Measurements from ENCODE around the gene BBX.

Gene BBX

DNA sequence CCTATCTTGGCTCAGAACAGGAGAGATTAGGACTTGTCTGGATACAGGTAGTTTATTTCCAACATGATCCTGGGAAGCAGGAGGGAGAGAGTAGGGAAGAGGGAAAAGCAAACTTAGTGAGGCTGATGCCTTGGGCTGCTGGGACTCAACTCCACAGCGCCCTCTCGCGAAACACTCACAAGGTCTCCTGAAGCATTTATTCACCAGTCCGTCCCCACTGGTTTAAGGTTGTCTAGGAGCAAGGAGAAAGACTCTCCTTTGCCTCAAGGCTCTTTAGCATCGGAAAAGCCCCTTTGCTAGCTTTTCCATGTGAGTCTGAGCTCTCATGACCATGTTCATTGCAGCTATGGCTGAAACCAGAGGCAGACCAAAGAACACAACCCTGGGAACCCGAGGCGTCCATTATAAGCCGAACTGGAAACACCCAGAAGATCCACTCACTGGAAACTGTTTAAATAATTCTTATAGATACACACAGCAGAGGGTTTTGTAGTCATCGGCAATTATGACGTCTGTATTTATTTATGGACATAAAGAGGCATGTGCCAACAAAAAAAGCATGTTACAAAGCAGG lies 323.6 kb downstream of the BBX start:
- no peak overlapping the region for H3K4me2 ChIP-seq (ENCODE audit: low read length)
- no peaks in the 10 kb centered on the region for H3K9me3 ChIP-seq (ENCODE audit: control insufficient read depth, low read length)
- TF ChIP-seq, protein P1, sequence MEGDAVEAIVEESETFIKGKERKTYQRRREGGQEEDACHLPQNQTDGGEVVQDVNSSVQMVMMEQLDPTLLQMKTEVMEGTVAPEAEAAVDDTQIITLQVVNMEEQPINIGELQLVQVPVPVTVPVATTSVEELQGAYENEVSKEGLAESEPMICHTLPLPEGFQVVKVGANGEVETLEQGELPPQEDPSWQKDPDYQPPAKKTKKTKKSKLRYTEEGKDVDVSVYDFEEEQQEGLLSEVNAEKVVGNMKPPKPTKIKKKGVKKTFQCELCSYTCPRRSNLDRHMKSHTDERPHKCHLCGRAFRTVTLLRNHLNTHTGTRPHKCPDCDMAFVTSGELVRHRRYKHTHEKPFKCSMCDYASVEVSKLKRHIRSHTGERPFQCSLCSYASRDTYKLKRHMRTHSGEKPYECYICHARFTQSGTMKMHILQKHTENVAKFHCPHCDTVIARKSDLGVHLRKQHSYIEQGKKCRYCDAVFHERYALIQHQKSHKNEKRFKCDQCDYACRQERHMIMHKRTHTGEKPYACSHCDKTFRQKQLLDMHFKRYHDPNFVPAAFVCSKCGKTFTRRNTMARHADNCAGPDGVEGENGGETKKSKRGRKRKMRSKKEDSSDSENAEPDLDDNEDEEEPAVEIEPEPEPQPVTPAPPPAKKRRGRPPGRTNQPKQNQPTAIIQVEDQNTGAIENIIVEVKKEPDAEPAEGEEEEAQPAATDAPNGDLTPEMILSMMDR (IDR thresholded peaks at IDR 0.05) = peak; percentile 61
- H3K9ac ChIP-seq = no peak overlapping the region
- peak overlapping the region; percentile 44 for H2AFZ ChIP-seq
- no peak overlapping the region for H3K4me3 ChIP-seq (ENCODE audit: low read depth, low read length)
- no peak overlapping the region for H3K27ac ChIP-seq
- H3K36me3 ChIP-seq (ENCODE audit: control insufficient read depth, insufficient read depth, low read length) = no peaks in the 10 kb centered on the region
- H3K4me1 ChIP-seq = no peaks in the 10 kb centered on the region
- no peaks in the 10 kb centered on the region for H3K27me3 ChIP-seq (ENCODE audit: control insufficient read depth, insufficient read depth, low read length)
- no peaks in the 10 kb centered on the region for H3K79me2 ChIP-seq

DNA sequence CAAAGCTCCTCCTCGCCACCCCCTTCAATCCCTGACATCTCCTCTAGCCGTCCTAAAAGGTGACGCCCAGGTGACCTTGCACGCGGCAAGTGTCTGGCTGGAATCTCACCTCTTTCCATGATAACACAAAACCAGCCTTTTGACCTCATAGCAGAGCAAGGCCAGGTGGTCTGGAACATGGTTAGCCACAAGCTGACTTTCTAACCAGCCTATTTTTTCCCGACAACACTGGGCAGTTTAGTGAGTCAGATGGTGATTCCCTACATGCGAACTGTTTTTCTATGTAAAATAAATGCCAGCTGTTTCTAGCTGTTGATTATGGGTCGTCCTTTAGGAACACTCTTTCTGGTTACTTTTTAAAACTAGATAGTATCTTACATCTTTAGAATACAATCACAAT lies 325.0 kb downstream of the BBX start:
- Histone ChIP-seq H3K27ac (no peak overlapping the region), H3K36me3 (ENCODE audit: control insufficient read depth, insufficient read depth, low read length) (no peaks in the 10 kb centered on the region), H3K27me3 (ENCODE audit: control insufficient read depth, insufficient read depth, low read length) (no peaks in the 10 kb centered on the region), H3K4me3 (ENCODE audit: low read depth, low read length) (no peak overlapping the region), H3K4me2 (ENCODE audit: low read length) (no peak overlapping the region), H3K9ac (no peak overlapping the region), H2AFZ (no peak overlapping the region), H3K79me2 (no peaks in the 10 kb centered on the region), H3K4me1 (no peaks in the 10 kb centered on the region), H3K9me3 (ENCODE audit: control insufficient read depth, low read length) (no peaks in the 10 kb centered on the region)
- TF ChIP-seq, protein P1 (IDR thresholded peaks at IDR 0.05) = no peak

DNA sequence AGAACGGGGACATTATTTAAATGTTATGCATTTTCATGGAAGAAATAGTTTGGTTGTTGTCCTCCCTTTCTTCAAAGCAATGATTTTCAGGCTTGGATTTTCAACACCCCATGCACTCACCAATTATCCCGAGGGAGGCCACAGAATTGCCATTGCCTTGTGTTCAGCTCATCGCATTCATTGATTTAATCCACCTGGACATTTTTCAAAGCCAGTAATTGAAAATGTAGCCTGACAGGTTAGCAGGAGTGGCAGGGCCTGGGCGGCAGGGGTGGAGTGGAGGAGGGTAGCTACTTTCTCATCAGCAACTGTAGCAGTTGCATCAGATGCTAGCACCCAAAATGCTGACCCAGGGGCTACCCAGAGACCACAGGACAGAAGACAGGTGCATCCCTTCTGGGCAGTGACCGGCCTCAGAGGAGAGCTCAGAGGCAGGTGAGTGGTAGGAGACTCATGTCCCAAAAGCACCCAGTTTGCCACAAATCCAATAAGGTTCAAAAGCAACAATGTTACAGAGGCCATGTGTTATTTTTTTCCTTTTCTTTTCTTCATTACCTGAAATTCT lies 325.7 kb downstream of the BBX start:
- H3K4me3 ChIP-seq (ENCODE audit: low read depth, low read length) = no peak overlapping the region
- no peaks in the 10 kb centered on the region for H3K36me3 ChIP-seq (ENCODE audit: control insufficient read depth, insufficient read depth, low read length)
- no peak overlapping the region for H2AFZ ChIP-seq
- no peaks in the 10 kb centered on the region for H3K4me1 ChIP-seq
- H3K27me3 ChIP-seq (ENCODE audit: control insufficient read depth, insufficient read depth, low read length) = no peaks in the 10 kb centered on the region
- TF ChIP-seq, protein P1 (IDR thresholded peaks at IDR 0.05) = no peak
- H3K4me2 ChIP-seq (ENCODE audit: low read length) = no peak overlapping the region
- H3K9me3 ChIP-seq (ENCODE audit: control insufficient read depth, low read length) = no peaks in the 10 kb centered on the region
- H3K27ac ChIP-seq = no peak overlapping the region
- no peak overlapping the region for H3K9ac ChIP-seq
- H3K79me2 ChIP-seq = no peaks in the 10 kb centered on the region

DNA sequence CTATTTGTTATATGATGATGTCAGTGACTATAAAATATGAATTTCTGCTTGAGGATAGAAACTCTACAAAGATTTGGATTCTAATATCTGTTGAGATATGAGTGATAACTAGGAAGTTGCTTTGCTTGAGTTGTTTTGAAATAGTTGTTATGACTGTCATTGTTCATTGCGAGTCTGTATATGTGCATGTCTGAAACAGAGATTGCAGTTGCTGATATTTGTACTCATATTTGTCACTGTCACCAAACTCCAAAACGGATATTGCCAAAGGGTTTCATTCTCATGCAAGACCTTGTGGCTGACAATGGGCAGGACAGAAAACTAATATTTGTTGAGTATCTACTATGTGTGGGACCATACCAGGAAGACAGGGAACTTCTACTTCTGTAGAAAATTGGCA lies 327.9 kb downstream of the BBX start:
- Histone ChIP-seq H3K4me3 (ENCODE audit: low read depth, low read length) (no peak overlapping the region), H3K36me3 (ENCODE audit: control insufficient read depth, insufficient read depth, low read length) (no peaks in the 10 kb centered on the region), H3K4me2 (ENCODE audit: low read length) (no peak overlapping the region), H3K4me1 (no peaks in the 10 kb centered on the region), H3K9me3 (ENCODE audit: control insufficient read depth, low read length) (no peaks in the 10 kb centered on the region), H3K79me2 (no peaks in the 10 kb centered on the region), H3K27ac (no peak overlapping the region), H3K27me3 (ENCODE audit: control insufficient read depth, insufficient read depth, low read length) (no peaks in the 10 kb centered on the region), H3K9ac (no peak overlapping the region), H2AFZ (no peak overlapping the region)
- TF ChIP-seq, protein P1 (IDR thresholded peaks at IDR 0.05) = no peak

GRCh38 chr3:107853821-107854220 lies 331.1 kb downstream of the BBX start:
- TF ChIP-seq, protein P1 (IDR thresholded peaks at IDR 0.05) = no peak
- Histone ChIP-seq H3K4me2 (ENCODE audit: low read length) (no peak overlapping the region), H3K4me3 (ENCODE audit: low read depth, low read length) (no peak overlapping the region), H3K79me2 (no peaks in the 10 kb centered on the region), H2AFZ (no peak overlapping the region), H3K36me3 (ENCODE audit: control insufficient read depth, insufficient read depth, low read length) (no peaks in the 10 kb centered on the region), H3K4me1 (no peaks in the 10 kb centered on the region), H3K27ac (no peak overlapping the region), H3K27me3 (ENCODE audit: control insufficient read depth, insufficient read depth, low read length) (no peaks in the 10 kb centered on the region), H3K9ac (no peak overlapping the region), H3K9me3 (ENCODE audit: control insufficient read depth, low read length) (no peaks in the 10 kb centered on the region)
